HepG2 (cell line): Measurements from ENCODE around the gene AUP1. TPM values are rescaled to one million over a fixed set of nuclear protein-coding genes. Genes with fewer than 3 reads are reported as not detected.

ENCODE experiments used
- CAMTA2 ChIP-seq: sonication (generic); formaldehyde crosslinking; IDR thresholded peaks from 2 replicates; pipeline ENCODE4 v1.4.0; 2020; ENCODE audit warnings: mild to moderate bottlenecking, missing genetic modification reagents, borderline replicate concordance
- CREBL2 ChIP-seq: sonication (generic); formaldehyde crosslinking; IDR thresholded peaks from 2 replicates; pipeline ENCODE4 v1.8.1; 2023; ENCODE audit warnings: missing genetic modification reagents, mild to moderate bottlenecking, borderline replicate concordance
- ELF1 ChIP-seq: sonication (generic); formaldehyde crosslinking; IDR thresholded peaks from 2 replicates; pipeline ENCODE4 v1.4.0; 2020; ENCODE audit warnings: missing genetic modification reagents
- FOXK1 ChIP-seq: sonication (generic); formaldehyde crosslinking; IDR thresholded peaks from 2 replicates; pipeline ENCODE4 v1.4.0; 2020; ENCODE audit warnings: low read depth, missing genetic modification reagents, borderline replicate concordance
- FOXP1 ChIP-seq, 2 experiments: fragments of 450-650 bp in 1 of 2; IDR thresholded peaks; 2 replicates each; pipeline ENCODE4 v1.6.1; 2017 to 2018; ENCODE audit warnings: antibody characterized with exemption in 1 of 2
- GLMP ChIP-seq: sonication (generic); formaldehyde crosslinking; IDR thresholded peaks from 2 replicates; pipeline ENCODE4 v1.9.0; 2021; ENCODE audit warnings: missing genetic modification reagents, mild to moderate bottlenecking, borderline replicate concordance
- HNF4A ChIP-seq: sonication (generic); formaldehyde crosslinking; IDR thresholded peaks from 2 replicates; pipeline ENCODE4 v1.4.0; 2020; ENCODE audit warnings: missing genetic modification reagents
- KDM2A ChIP-seq: sonication (generic); formaldehyde crosslinking; IDR thresholded peaks from 2 replicates; pipeline ENCODE4 v1.4.0; 2020; ENCODE audit warnings: low read depth, missing genetic modification reagents, borderline replicate concordance
- PAWR ChIP-seq: sonication (generic); formaldehyde crosslinking; IDR thresholded peaks from 2 replicates; pipeline ENCODE4 v1.4.0; 2020; ENCODE audit warnings: missing genetic modification reagents, mild to moderate bottlenecking, borderline replicate concordance
- SSRP1 ChIP-seq: IDR thresholded peaks from 2 replicates; pipeline ENCODE4 v1.6.1; 2016; ENCODE audit warnings: control low read depth
- TBX2 ChIP-seq: sonication (generic); formaldehyde crosslinking; IDR thresholded peaks from 2 replicates; pipeline ENCODE4 v1.5.0; 2020; ENCODE audit warnings: missing genetic modification reagents, mild to moderate bottlenecking, borderline replicate concordance
- ZFY ChIP-seq: sonication (generic); formaldehyde crosslinking; IDR thresholded peaks from 2 replicates; pipeline ENCODE4 v1.4.0; 2020; ENCODE audit warnings: missing genetic modification reagents
- ZNF281 ChIP-seq: sonication (generic); formaldehyde crosslinking; IDR thresholded peaks from 2 replicates; pipeline ENCODE4 v1.4.0; 2020; ENCODE audit warnings: missing genetic modification reagents, borderline replicate concordance
- ZNF562 ChIP-seq: sonication (generic); formaldehyde crosslinking; IDR thresholded peaks from 2 replicates; pipeline ENCODE4 v1.8.0; 2022; ENCODE audit warnings: missing genetic modification reagents, borderline replicate concordance
- ZNF652 ChIP-seq: IDR thresholded peaks from 2 replicates; pipeline ENCODE4 v1.6.1; 2016; ENCODE audit warnings: low read depth, borderline replicate concordance
- polyA plus RNA-seq, 8 experiments: library from polyadenylated mRNA; depleted of rRNA in 3 of 8; stranded (reverse) in 7 of 8; unstranded in 1 of 8; fragments of >200 nt; fragmentation: Illumina TruSeq in 4 of 8; extraction: Trizol in 4 of 8; gene quantifications; 2 replicates each; pipeline versions ENCODE4 v1.2.1 to v1.2.3, GENCODE V29; 2011 to 2016; ENCODE audit warnings: low read depth in 4 of 8, missing spikeins in 1 of 8, mixed read lengths in 1 of 8; ENCODE audit not compliant: insufficient read depth in 1 of 8
- total RNA-seq, 5 experiments: library from RNA; depleted of rRNA; stranded (reverse); fragments of >200 nt; fragmentation: Illumina TruSeq; extraction: Trizol; gene quantifications; 2 replicates each; pipeline ENCODE4 v1.2.3, GENCODE V29; 2016; ENCODE audit warnings: low read depth in 1 of 5
- TF ChIP-seq, protein P1 (sequence below): IDR thresholded peaks from 2 replicates; pipeline ENCODE4 v1.6.1; 2016; ENCODE audit warnings: control low read depth
- TF ChIP-seq, protein P2 (sequence below): sonication (generic); formaldehyde crosslinking; IDR thresholded peaks from 2 replicates; pipeline ENCODE4 v1.9.0; 2021; ENCODE audit warnings: missing genetic modification reagents, borderline replicate concordance
- TF ChIP-seq, protein P3 (sequence below): sonication (generic); formaldehyde crosslinking; IDR thresholded peaks from 2 replicates; pipeline ENCODE4 v1.4.0; 2020; ENCODE audit warnings: missing genetic modification reagents

Gene AUP1
- total and polyA plus RNA-seq, 2 of the 13 experiments (the other 11 are each of a cell fraction or from before 2014, with no cell fraction given), result 174 to 267 TPM

- TF ChIP-seq ZNF281 (CRISPR knock-in tag) (no peak), PAWR (CRISPR knock-in tag) (no peak), GLMP (CRISPR knock-in tag) (no peak), KDM2A (CRISPR knock-in tag) (peak; percentile 85), CREBL2 (CRISPR knock-in tag) (no peak), FOXP1 (IDR thresholded peaks at IDR 0.05) (no peak), FOXP1 (CRISPR knock-in tag; IDR thresholded peaks at IDR 0.05) (no peak), FOXK1 (no peak), ELF1 (CRISPR knock-in tag) (no peak), ZFY (peak; percentile 67), HNF4A (CRISPR knock-in tag) (peak; percentile 24; the same call in 1 of the 2 replicates), SSRP1 (CRISPR knock-in tag) (no peak), ZNF562 (CRISPR knock-in tag) (no peak), TBX2 (CRISPR knock-in tag) (peak; percentile 61; the same call in 1 of the 2 replicates), CAMTA2 (CRISPR knock-in tag) (no peak), ZNF652 (no peak)
- TF ChIP-seq, protein P1, sequence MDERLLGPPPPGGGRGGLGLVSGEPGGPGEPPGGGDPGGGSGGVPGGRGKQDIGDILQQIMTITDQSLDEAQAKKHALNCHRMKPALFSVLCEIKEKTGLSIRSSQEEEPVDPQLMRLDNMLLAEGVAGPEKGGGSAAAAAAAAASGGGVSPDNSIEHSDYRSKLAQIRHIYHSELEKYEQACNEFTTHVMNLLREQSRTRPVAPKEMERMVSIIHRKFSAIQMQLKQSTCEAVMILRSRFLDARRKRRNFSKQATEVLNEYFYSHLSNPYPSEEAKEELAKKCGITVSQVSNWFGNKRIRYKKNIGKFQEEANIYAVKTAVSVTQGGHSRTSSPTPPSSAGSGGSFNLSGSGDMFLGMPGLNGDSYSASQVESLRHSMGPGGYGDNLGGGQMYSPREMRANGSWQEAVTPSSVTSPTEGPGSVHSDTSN (CRISPR knock-in tag), result no peak
- TF ChIP-seq, protein P2, sequence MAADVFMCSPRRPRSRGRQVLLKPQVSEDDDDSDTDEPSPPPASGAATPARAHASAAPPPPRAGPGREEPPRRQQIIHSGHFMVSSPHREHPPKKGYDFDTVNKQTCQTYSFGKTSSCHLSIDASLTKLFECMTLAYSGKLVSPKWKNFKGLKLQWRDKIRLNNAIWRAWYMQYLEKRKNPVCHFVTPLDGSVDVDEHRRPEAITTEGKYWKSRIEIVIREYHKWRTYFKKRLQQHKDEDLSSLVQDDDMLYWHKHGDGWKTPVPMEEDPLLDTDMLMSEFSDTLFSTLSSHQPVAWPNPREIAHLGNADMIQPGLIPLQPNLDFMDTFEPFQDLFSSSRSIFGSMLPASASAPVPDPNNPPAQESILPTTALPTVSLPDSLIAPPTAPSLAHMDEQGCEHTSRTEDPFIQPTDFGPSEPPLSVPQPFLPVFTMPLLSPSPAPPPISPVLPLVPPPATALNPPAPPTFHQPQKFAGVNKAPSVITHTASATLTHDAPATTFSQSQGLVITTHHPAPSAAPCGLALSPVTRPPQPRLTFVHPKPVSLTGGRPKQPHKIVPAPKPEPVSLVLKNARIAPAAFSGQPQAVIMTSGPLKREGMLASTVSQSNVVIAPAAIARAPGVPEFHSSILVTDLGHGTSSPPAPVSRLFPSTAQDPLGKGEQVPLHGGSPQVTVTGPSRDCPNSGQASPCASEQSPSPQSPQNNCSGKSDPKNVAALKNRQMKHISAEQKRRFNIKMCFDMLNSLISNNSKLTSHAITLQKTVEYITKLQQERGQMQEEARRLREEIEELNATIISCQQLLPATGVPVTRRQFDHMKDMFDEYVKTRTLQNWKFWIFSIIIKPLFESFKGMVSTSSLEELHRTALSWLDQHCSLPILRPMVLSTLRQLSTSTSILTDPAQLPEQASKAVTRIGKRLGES (CRISPR knock-in tag), result no peak
- TF ChIP-seq, protein P3, sequence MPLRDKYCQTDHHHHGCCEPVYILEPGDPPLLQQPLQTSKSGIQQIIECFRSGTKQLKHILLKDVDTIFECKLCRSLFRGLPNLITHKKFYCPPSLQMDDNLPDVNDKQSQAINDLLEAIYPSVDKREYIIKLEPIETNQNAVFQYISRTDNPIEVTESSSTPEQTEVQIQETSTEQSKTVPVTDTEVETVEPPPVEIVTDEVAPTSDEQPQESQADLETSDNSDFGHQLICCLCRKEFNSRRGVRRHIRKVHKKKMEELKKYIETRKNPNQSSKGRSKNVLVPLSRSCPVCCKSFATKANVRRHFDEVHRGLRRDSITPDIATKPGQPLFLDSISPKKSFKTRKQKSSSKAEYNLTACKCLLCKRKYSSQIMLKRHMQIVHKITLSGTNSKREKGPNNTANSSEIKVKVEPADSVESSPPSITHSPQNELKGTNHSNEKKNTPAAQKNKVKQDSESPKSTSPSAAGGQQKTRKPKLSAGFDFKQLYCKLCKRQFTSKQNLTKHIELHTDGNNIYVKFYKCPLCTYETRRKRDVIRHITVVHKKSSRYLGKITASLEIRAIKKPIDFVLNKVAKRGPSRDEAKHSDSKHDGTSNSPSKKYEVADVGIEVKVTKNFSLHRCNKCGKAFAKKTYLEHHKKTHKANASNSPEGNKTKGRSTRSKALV (CRISPR knock-in tag), result peak; percentile 85; the same call in 1 of the 2 replicates
Observed at GRCh38 chr2:74499267-74499939, 30.1 kb downstream of the AUP1 start, which contains the start of gene LBX2 (continued).
